GM21447 (cell line): ENCODE results near the gene SELP.
A peak's percentile ranks its signal among the peaks of the same experiment; 100 is the strongest.
"Not testable (repeated sequence)": the region's sequence is repeated elsewhere in the genome, so short reads cannot be mapped to it uniquely, and the experiment has no call there.

Experiments
- ATAC-seq: cut with Tn5 transposase; IDR thresholded peaks from one replicate; pipeline ENCODE4 v1.9.1; 2021; ENCODE audit not compliant: unreplicated experiment

SELP gene

GRCh38 chr1:169630006-169630405, at the start of gene SELP:
TSS of gene SELP (minus strand) at chr1:169630124. CDS start at chr1:169630074, 50 bp downstream.
- no peak for ATAC-seq

GRCh38 chr1:169679692-169680091, 49.8 kb upstream of the SELP start:
- ATAC-seq, result no peak

- no peak for ATAC-seq
These were observed 46.1 kb upstream of the SELP start for GRCh38 chr1:169676001-169676400.

- ATAC-seq, result no peak
These were observed 40.9 kb upstream of the SELP start for GRCh38 chr1:169670836-169671235.

- not testable (repeated sequence) for ATAC-seq
These were observed 40.3 kb upstream of the SELP start for GRCh38 chr1:169670244-169670643.

GRCh38 chr1:169667699-169668596, 38.0 kb upstream of the SELP start:
- not testable (repeated sequence) for ATAC-seq

- peak; percentile 74 for ATAC-seq
These were observed 37.3 kb upstream of the SELP start for GRCh38 chr1:169667227-169667639.

DNA sequence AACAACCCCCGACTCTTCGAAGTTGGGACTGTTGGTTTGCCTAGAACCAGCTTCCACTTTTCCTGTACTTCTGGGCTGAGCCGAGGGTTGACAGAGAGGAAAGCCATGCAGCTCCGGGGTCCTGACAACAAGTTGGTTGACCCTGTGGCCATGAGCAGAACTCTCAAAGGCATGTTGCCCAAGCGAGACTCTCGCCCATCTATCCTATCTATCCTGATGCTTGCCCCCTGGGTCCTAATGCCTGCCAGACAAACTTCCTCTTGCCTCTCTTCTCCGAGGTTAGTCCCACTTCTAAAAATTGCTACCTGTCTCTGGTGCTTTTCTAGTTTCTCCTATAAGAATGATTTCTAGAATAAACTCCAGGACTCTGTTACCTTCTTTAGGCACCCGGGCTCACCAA, 32.8 kb upstream of the SELP start:
- ATAC-seq, result not testable (repeated sequence)

DNA sequence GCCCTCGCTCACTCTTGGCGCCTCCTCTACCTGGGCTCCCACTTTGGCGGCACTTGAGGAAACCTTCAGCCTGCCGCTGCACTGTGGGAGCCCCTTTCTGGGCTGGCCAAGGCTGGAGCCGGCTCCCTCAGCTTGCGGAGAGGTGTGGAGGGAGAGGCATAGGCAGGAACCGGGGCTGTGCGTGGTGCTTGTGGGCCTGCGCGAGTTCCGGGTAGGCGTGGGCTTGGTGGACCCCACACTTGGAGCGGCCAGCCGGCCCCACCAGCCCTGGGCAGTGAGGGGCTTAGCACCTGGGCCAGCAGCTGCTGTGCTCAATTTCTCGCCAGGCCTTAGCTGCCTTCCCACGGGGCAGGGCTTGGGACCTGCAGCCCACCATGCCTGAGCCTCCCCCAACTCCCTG, 31.1 kb upstream of the SELP start:
- not testable (repeated sequence) for ATAC-seq

GRCh38 chr1:169658777-169659176, 28.9 kb upstream of the SELP start:
- ATAC-seq, result not testable (repeated sequence)

DNA sequence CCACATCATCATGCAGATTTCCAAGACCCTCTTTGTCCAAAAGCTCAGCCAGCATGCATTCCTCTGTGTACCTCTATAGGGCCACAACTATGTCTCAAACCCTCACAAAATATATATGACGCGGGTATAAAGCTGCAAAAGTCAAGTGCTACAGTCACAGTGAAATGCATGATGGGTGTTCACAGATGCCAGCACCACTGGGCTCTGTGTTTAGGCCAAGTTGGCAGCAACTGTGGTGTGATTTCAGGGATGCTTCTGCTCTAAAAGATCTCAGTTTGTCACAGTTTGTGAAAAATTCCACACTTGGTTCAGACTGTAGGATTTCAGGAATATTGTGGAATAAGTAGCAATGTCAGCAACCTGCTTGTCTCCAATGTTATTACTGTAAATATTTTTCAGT, 23.9 kb upstream of the SELP start:
- ATAC-seq, result no peak

- ATAC-seq, result no peak
These were observed 21.1 kb upstream of the SELP start for GRCh38 chr1:169651035-169651434.

DNA sequence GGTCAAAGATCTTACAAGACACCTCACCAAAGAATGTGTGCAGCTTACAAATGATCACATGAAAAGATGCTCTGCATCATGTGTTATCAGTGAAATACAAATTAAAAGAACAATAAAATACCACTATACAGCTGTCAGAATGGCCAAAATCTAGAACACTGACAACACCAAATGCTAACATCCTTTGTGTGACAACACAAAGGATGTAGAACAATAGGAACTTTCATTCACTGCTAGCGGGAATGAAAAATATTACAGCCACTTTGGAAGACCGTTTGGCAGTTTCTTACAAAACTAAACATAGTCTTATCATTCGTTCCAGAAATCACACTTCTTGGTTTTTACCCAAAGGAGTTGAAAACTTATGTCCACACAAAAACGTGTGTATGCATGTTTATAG, 20.6 kb upstream of the SELP start:
- no peak for ATAC-seq

DNA sequence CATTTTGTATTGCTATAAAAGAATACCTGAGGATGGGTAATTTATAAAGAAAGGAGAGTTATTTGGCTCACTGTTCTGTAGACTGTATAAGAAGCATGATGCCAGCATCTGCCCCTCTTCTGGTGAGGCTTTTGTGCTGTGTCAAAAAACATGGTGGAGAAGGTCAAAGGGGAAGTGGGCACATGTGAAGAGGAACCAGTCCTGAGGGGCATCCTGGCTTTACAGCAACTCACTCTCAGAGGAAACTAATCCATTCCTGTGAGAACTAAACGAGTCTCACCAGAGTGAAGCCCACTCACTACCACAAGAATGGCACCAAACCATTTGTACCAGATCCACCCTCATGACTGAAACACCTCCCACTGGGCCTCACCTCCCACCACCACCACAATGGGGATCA, 18.8 kb upstream of the SELP start:
- ATAC-seq, result no peak

DNA sequence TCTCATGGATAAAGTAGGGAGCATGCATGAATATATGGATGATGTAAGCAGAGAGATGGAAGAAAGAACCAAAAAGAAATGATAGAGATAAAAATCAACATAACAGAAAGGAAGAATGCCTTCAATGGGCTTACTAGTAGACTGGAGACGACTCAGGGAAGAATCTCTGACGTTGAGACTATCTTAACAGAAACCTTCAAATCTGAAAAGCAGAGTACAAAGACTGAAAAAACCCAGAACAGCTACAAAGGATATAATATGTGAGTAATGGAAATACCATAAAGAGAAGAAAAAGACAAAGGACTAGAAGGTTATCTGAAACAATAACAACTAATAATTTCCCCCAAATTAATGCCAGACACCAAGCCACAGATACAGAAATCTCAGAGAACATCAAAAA, 18.3 kb upstream of the SELP start:
- no peak for ATAC-seq

DNA sequence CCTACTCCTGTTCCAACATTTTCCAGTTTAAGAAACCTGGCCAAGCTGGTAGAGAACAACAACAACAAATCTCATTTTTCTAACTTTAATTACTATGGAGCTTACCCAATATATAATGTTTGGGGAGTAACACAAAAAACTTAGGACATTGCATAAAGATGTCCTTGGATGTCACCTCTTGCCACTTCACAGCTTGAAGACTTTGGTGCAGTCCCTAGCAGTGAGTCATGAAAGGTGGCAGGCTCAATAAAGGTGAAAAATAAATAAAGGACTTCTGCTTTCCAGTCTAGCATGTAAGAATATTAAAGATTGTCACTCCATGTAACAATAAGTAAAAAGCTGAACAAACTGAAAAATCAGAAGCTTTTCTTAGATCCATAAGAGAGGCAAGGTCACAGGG, 17.6 kb upstream of the SELP start:
- ATAC-seq, result no peak

DNA sequence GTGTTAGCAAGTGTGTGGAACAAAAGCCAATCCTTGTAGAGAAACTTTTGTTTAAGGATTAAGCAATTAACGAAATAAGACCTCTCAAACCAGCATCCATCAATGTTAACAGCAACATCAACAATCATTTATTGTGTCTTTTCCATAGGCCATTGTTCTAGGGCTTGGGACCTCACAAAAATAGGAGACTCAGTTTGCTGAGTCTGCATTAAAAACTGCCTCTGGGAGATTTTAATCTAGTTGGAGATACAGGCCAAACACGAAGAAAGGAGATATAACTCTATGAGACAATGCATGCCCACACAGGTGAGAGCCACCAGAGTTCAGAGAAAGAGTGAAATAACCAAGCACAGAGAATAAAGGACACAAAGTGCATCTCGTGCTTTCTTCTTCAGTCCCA, 14.4 kb upstream of the SELP start:
- no peak for ATAC-seq

GRCh38 chr1:169634877-169635276, 5.0 kb upstream of the SELP start:
- no peak for ATAC-seq

DNA sequence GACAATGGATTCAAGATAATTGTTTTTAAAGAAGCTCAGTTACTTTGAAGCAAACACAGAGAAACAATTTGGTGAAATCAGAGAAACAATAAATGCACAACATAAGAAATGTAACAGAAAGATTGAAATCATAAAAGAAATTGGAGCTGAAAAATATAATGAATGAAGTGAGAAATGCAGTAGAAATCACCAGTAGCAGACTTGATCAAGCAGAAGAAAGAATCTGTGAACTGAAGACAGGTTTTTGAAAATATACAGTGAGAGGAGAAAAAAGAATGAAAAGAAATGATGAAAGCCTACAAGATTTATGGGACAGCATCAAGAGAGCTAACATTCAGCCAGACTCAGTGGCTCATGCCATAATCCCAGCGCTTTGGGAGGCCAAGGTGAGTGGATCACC, 4.2 kb upstream of the SELP start:
- ATAC-seq, result no peak

DNA sequence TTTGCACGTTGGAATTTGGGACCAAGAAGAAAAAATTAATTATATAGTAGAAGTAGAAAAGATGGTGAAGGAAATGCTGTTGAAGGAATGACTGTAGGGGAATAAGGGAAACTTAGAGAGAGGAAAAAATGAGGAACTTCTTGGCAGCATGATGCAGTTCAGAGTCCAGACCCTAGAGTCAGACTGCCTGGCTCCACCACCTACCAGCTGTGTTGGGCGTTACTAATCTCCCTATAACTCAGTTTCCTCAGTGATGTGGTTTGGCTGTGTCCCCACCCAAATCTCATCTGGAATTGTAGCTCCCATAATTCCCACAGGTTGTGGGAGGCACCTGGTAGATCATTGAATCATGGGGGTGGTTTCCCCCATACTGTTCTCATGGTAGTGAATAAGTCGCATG, 1.3 kb upstream of the SELP start:
- ATAC-seq, result no peak

DNA sequence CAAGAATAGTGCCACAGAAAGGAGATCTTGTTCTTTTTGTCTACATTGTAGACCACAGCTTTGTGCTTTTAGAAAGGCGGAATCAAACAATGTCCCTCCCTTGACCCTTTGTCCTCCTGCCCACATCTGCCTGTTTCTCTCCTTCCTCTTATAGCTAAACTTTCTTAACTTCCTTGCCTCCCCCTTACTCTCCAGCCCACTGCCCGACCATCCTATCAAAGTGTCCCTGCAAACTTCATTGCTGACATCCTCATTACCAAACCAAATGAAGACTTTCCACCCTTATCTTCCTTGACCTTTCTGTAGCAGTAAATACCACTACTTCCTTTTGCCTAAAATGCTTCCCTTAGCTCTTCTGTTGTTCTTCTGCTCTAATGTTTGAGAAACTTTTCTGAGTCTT, 5.0 kb downstream of the SELP start:
- no peak for ATAC-seq

- ATAC-seq, result no peak
These were observed 5.8 kb downstream of the SELP start for GRCh38 chr1:169624122-169624521.
